Activated T-helper 1 cell treated with anti-CD3 and anti-CD28 coated beads, Interleukin-12 subunit alpha, Interleukin-12 subunit beta, Interleukin-2, Interleukin-4 antibody, amounts not matched to agents 30 ng/mL and 10 ng/mL and 1 ng/mL, durations not matched to agents 14 hours and 24 hours and 36 hours (primary cell): Measurements from ENCODE around the gene DPYD. TPM values are rescaled to one million over a fixed set of nuclear protein-coding genes. Genes with fewer than 3 reads are reported as not detected.

Experiments
- DNase-seq: peaks from one replicate; pipeline ENCODE4 v3.0.0; 2021; ENCODE audit warnings: low spot score
- H3K27ac Mint-ChIP-seq: one replicate; pipeline ENCODE4 v1.8.0; 2021; ENCODE audit warnings: mild to moderate bottlenecking, mixed read lengths
- H3K27me3 Mint-ChIP-seq: one replicate; pipeline ENCODE4 v1.8.0; 2022; ENCODE audit warnings: mild to moderate bottlenecking, moderate library complexity, mixed read lengths; ENCODE audit not compliant: insufficient read depth
- H3K36me3 Mint-ChIP-seq: one replicate; pipeline ENCODE4 v1.8.0; 2021; ENCODE audit warnings: low read depth, mixed read lengths
- H3K4me1 Mint-ChIP-seq: one replicate; pipeline ENCODE4 v1.8.0; 2021; ENCODE audit warnings: low read depth, mixed read lengths
- H3K4me3 Mint-ChIP-seq: one replicate; pipeline ENCODE4 v1.8.0; 2021; ENCODE audit warnings: mild to moderate bottlenecking, moderate library complexity, mixed read lengths
- H3K9me3 Mint-ChIP-seq: one replicate; pipeline ENCODE4 v1.8.0; 2021; ENCODE audit warnings: mixed read lengths
- intact Hi-C: fragments of 100-400 bp; cut with micrococcal nuclease; formaldehyde crosslinking; loops from one replicate; pipeline ENCODE4 v1.15.1; 2024
- total RNA-seq: library from RNA; stranded (reverse); gene quantifications from 2 replicates; pipeline ENCODE4 v1.2.3, GENCODE V29; 2022

The DPYD gene
- total RNA-seq, 1 donor from 2014 or later = 16.2 TPM

DNA sequence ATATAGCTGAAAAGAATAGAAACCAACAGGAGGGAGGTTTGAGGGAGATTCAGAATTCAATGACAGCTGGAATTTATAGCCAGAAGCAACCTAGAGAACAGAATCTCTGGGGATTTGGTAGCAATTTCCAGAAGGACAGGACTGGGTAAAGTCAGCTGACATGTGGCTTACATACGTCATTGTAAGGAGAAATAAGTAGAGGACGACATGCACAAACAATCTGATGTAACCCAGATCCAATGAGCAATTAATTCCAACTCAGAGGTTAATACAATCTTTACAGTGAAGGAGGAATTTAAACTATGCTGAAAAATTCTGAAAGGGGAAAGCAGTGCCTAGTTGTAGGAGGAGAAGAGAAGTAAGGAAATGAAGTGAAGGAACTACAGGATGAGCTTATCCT, 815.3 kb downstream of the DPYD start:
- H3K36me3 Mint-ChIP-seq = no peaks in the 10 kb centered on the region
- no peaks in the 10 kb centered on the region for H3K9me3 Mint-ChIP-seq
- intact Hi-C loops = no loop called here
- DNase-seq = no peak
- H3K27me3 Mint-ChIP-seq = peaks cover 1% of the 10 kb centered on the region
- H3K27ac Mint-ChIP-seq = no peak overlapping the region
- no peak overlapping the region for H3K4me3 Mint-ChIP-seq
- no peaks in the 10 kb centered on the region for H3K4me1 Mint-ChIP-seq

DNA sequence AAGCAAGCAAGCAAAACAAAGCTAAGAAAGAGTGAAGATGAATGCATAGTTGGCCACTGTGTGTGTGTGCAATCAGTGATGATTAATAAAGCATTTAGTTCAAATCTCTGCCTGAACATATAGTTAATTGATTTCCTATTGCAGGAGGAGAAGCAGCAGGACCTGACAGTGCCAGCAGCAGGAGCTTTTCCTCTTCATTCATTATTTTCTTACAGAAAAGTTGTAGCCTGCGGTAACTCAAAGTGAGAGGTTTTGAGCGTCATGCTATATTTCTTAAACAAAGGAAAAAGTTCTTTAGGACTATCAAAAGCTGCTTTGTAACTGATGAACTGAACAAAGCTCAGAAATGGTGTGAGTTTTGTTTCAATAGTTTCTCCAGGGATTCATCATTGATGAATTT, 819.3 kb downstream of the DPYD start:
- Mint-ChIP-seq H3K4me1 (no peaks in the 10 kb centered on the region), H3K9me3 (no peaks in the 10 kb centered on the region), H3K36me3 (no peaks in the 10 kb centered on the region), H3K4me3 (no peak overlapping the region), H3K27me3 (peaks cover 1% of the 10 kb centered on the region), H3K27ac (no peak overlapping the region)
- intact Hi-C loops = no loop called here
- DNase-seq = no peak

DNA sequence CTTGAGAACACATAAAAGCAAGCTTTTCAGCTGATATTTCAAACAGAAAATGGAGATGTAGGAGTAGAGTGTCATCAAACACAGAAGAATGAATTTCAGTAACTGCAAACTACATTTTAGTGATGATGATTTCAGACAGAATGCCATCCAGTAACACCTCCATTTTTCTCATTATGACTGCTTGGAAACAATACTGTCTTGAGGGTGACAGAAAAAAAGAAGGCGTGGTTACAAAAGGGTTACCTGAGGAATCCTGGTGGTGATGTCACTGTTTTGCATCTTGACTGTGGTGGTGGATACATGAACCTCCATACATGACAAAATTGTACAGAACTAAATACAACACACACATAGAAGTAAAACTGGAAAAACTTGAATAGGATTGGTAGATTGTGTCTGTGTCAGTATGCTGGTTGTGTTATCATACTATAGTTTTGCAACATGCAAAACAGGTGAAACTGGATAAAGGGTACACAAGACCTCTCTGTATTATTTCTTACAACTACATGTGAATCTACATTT, 823.4 kb downstream of the DPYD start:
- H3K27me3 Mint-ChIP-seq = no peaks in the 10 kb centered on the region
- intact Hi-C loops = no loop called here

DNA sequence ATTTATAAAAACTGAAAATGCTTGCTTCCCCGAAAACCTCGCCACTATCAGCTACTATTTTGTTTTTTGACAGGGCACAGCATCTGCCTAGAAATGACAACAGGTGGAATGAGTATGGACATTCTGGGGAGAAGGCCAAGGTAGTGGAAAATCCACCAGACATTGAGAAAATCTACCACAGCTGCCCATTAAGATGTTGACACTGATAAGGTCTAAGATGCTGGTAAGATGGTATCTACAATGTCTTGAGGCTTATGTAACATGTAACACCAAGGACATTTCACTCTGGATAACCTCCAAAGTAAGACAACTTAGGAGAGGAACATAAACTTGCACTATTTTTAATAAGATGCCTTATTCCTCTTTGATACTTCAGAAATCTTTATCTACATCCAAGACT, 825.1 kb downstream of the DPYD start:
- Mint-ChIP-seq H3K27me3 (no peaks in the 10 kb centered on the region), H3K4me1 (no peaks in the 10 kb centered on the region), H3K36me3 (no peaks in the 10 kb centered on the region), H3K27ac (no peak overlapping the region), H3K4me3 (no peak overlapping the region), H3K9me3 (no peaks in the 10 kb centered on the region)
- no peak for DNase-seq
- intact Hi-C loops = no loop called here

More for the DNA sequence above, 823.4 kb downstream of the DPYD start:
- Mint-ChIP-seq H3K4me1 (no peaks in the 10 kb centered on the region), H3K27ac (no peak overlapping the region), H3K9me3 (no peaks in the 10 kb centered on the region), H3K4me3 (no peak overlapping the region), H3K36me3 (no peaks in the 10 kb centered on the region)
- DNase-seq = no peak

DNA sequence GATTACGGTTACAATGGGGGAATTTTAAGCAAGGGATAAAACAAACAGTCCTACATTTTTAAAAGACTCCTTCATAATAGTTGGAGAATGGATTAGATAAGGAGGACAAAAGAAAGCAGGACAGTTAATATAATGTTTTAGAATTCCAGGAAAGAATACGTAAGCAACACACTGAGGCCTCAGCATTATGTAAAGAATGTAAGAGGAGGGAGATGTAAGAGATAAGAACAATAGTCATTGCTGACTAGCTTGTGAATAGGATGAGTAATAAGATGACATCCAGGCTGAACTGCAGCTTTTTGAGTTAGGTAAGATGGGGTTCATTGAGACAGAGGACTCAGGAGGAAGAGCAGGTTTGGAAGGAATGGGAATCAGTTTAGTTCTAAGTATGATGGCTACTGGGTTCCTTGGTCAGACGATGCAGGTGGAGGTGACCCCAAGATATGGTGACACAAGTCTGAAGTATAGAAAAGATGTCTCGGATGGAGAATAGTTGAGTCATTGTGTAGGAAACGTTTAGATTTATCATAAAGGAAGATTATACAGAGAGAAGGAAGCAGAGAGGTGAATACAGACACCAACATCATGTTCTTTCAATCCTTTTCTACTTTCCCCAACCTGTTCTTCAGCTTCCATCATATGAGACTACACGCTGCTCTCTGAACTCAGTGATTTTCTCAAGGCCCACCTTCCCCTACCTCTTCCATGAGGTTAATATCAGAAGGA, 826.4 kb downstream of the DPYD start:
- no peak for DNase-seq
- Mint-ChIP-seq H3K4me1 (no peaks in the 10 kb centered on the region), H3K27me3 (no peaks in the 10 kb centered on the region), H3K36me3 (no peaks in the 10 kb centered on the region), H3K27ac (no peak overlapping the region), H3K4me3 (no peak overlapping the region), H3K9me3 (no peaks in the 10 kb centered on the region)
- intact Hi-C loops = no loop called here

DNA sequence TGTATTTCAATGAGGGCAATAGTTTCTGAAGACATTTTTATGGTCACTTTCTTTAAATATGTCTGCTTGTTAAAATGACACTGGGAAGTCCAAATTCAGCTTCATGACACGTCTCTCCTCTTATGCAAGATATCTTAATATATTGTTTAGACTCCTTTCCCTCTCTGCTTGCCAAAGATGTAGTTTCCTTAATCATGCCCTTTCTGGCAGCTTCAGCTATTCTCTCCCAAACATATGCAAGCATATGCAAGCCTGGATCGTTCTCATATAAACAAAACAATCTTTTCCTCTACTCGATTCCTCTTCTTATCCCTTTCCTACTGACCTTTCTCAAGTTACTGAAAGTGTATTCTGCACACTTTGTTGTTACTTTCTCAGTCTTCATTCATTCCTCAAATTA, 827.1 kb downstream of the DPYD start:
- H3K27me3 Mint-ChIP-seq = no peaks in the 10 kb centered on the region

DNA sequence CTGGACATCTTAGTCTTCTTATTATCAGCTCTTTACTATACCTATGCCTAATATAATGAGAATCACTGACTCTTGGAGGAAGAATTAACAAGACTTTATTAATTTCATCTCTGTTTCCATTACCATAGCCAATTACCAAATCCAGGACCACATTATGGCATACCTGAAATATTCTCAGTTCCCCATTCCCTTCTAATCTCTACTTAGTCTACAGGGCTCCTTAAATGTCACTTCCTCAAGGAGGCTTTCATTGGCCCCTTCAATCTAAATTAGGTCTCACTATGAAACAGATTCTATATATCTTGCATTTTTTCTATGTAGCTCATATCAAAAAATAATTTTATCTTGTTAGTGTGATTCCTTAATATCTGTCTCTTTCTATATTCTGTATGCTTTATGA, 828.0 kb downstream of the DPYD start:
- no peaks in the 10 kb centered on the region for H3K4me1 Mint-ChIP-seq
- DNase-seq = no peak
- no peaks in the 10 kb centered on the region for H3K9me3 Mint-ChIP-seq
- intact Hi-C loops = no loop called here
- H3K4me3 Mint-ChIP-seq = no peak overlapping the region
- H3K27me3 Mint-ChIP-seq = no peaks in the 10 kb centered on the region
- H3K27ac Mint-ChIP-seq = no peak overlapping the region
- no peaks in the 10 kb centered on the region for H3K36me3 Mint-ChIP-seq

More for the DNA sequence above, 827.1 kb downstream of the DPYD start:
- Mint-ChIP-seq H3K4me3 (no peak overlapping the region), H3K36me3 (no peaks in the 10 kb centered on the region), H3K9me3 (no peaks in the 10 kb centered on the region), H3K4me1 (no peaks in the 10 kb centered on the region), H3K27ac (no peak overlapping the region)
- intact Hi-C loops = no loop called here
- DNase-seq = no peak

DNA sequence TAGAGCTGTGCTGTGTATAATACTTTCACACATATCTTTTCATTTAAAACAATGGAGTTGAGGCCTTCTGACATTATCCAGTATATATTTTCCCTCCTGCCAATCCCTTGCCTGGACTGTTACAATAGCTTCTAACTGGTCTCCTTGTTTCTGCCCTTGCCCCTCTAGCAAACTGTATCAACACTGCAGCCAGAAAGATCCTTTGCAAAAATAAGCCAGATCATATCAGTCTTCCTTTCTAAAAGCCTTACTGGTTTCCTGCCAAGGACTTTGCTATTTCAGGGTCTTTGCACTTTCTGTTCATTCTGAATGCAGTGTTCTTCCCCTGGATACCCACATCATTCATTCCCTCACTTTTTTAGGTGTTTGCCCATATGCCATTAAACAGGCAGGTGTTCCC, 829.2 kb downstream of the DPYD start:
- Mint-ChIP-seq H3K9me3 (no peaks in the 10 kb centered on the region), H3K36me3 (no peaks in the 10 kb centered on the region), H3K27me3 (no peaks in the 10 kb centered on the region), H3K27ac (no peak overlapping the region), H3K4me3 (no peak overlapping the region), H3K4me1 (no peaks in the 10 kb centered on the region)
- no peak for DNase-seq
- intact Hi-C loops = no loop called here

DNA sequence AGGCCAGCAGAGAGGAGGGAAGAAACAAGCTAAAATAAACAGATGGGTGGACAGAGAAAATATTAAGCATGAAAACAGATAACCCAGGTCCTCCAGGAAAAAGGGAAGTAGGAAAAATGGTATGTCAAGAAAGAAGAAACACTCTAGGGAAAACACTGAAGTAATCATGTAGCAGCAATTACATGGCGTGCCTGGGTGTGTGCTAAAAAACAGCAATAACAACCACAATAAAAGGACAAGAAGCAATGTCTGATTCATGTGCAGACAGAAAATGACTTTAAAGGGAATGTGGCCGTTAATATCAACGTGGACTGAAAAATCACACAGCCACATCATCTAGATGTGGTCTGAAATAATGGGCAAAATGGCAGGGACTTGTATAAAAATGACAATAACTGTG, 829.6 kb downstream of the DPYD start:
- Mint-ChIP-seq H3K9me3 (no peaks in the 10 kb centered on the region), H3K36me3 (no peaks in the 10 kb centered on the region), H3K4me3 (no peak overlapping the region), H3K27ac (no peak overlapping the region), H3K27me3 (no peaks in the 10 kb centered on the region), H3K4me1 (no peaks in the 10 kb centered on the region)
- intact Hi-C loops = no loop called here
- no peak for DNase-seq

DNA sequence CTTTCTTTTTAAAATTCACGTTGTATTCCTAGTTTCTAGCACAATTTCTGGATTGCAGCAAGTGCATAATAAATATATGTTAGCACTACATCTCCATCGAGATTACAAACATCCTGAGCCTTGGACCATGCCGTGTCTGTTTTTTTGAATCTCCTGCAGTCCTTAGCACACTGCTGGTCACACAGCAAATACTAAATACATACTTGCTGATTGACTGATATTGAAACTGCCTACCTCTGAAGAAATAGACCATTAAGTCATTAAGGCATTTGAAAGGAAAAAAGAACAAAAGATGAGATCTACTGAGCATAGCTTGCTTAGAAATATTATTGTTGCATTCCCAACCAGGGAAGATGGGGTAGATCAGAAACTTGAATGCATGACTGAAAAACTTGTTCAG, 830.1 kb downstream of the DPYD start:
- H3K27ac Mint-ChIP-seq = no peak overlapping the region
- H3K9me3 Mint-ChIP-seq = no peaks in the 10 kb centered on the region
- no peak for DNase-seq
- no peak overlapping the region for H3K4me3 Mint-ChIP-seq
- no peaks in the 10 kb centered on the region for H3K27me3 Mint-ChIP-seq
- H3K4me1 Mint-ChIP-seq = no peaks in the 10 kb centered on the region
- no peaks in the 10 kb centered on the region for H3K36me3 Mint-ChIP-seq
- intact Hi-C loops = no loop called here

DNA sequence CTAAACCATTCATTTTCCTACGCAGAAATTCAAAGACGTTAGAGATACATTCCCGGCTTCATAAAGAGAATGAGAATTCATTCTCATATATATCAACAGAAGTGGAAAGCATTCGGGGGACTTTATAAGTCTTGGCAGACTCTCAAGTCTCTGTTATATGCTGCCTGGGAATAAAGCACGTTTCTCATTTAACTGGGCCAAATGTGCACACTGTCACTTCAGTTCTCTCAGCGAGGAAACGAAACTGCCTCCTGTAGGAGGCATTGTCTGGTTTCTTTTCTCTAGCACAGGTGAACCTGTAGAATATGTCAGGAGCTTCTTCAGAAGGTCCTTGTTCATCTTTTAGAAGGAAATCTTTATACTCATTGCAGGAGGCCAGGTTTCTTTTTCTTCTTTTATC, 831.7 kb downstream of the DPYD start:
- Mint-ChIP-seq H3K4me1 (no peaks in the 10 kb centered on the region), H3K4me3 (no peak overlapping the region), H3K36me3 (no peaks in the 10 kb centered on the region), H3K27ac (no peak overlapping the region), H3K9me3 (no peaks in the 10 kb centered on the region), H3K27me3 (no peaks in the 10 kb centered on the region)
- no peak for DNase-seq
- intact Hi-C loops = no loop called here

DNA sequence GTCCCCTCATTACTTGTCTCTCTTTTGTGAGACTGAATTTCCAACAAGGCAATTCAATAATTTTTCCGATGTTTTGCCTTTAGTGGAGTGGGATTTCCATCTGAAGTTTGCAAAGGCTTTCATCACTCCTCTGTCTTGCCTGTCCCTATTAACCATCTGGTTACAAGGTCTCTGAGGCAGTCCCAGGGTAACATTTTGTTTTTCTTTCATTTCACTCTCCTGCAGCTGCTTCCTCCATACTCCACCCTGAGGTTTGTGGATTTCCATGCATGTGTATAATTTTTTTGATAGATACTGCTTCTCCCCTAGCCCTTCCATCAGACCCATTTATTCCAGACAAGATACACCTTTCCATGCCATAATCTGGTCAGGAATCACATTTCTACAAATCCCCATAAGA, 832.4 kb downstream of the DPYD start:
- H3K4me1 Mint-ChIP-seq = no peaks in the 10 kb centered on the region
- intact Hi-C loops = no loop called here
- no peaks in the 10 kb centered on the region for H3K27me3 Mint-ChIP-seq

DNA sequence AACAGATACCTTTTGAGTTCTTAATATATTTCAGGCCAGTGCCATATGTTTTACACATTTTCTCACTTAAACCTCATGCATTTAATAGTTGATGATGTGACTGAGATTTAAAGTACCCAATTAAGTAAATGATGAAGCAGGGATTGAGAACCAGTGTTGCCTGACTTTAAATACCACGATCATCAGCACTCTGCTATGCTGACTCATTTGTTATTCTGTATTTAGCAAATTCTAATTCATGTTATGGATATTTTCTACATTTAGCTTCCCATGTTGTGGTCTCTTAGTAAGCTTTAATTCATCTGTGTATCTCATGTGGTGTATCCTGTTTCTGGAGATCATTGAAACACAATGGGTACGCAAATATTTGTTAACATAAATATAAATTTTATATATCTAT, 836.3 kb downstream of the DPYD start:
- Mint-ChIP-seq H3K27me3 (no peaks in the 10 kb centered on the region), H3K4me3 (no peak overlapping the region), H3K36me3 (no peaks in the 10 kb centered on the region), H3K4me1 (no peaks in the 10 kb centered on the region), H3K27ac (no peak overlapping the region), H3K9me3 (no peaks in the 10 kb centered on the region)
- no peak for DNase-seq
- intact Hi-C loops = no loop called here

More for the DNA sequence above, 832.4 kb downstream of the DPYD start:
- H3K9me3 Mint-ChIP-seq = no peaks in the 10 kb centered on the region
- H3K4me3 Mint-ChIP-seq = no peak overlapping the region
- no peak overlapping the region for H3K27ac Mint-ChIP-seq
- DNase-seq = no peak
- H3K36me3 Mint-ChIP-seq = no peaks in the 10 kb centered on the region
